T-cell (primary cell): ENCODE results near the gene NOTCH1. TPM values are rescaled to one million over a fixed set of nuclear protein-coding genes. Genes with fewer than 3 reads are reported as not detected.
"Not testable (repeated sequence)": the region's sequence is repeated elsewhere in the genome, so short reads cannot be mapped to it uniquely, and the experiment has no call there.

ENCODE experiments used
- ATAC-seq, 4 experiments: fragments of 200-7000 bp in 3 of 4; fragments of 150-1000 bp in 1 of 4; cut with Tn5 transposase; replicated peaks in 1 of 4; 1 replicate in 3 of 4; 2 replicates in 1 of 4; pipeline ENCODE4 v1.10.0; 2021; ENCODE audit warnings: moderate library complexity in 3 of 4, mild to moderate bottlenecking in 2 of 4, moderate number of reproducible peaks in 1 of 4
- CTCF ChIA-PET, 2 donors: fragments of 300-600 bp; sonication (Branson Sonifier 250); formaldehyde crosslinking; loops; one replicate each; lab custom pipeline; 2022; ENCODE audit warnings: antibody characterized with exemption in 2 of 2; lab: Charles Lee
- POLR2A ChIA-PET, 2 donors: fragments of 300-600 bp; sonication (Branson Sonifier 250); formaldehyde crosslinking; loops; one replicate each; lab custom pipeline; 2022; ENCODE audit warnings: antibody characterized with exemption in 2 of 2; lab: Charles Lee
- DNase-seq, 35 experiments: peaks; one replicate each; pipeline versions ENCODE4 v3.0.0 to v3.0.0-alpha.2; 2013 to 2023
- H3K27ac ChIP-seq: one replicate; pipeline ENCODE4 v1.5.1; 2013; ENCODE audit warnings: low read length
- H3K27me3 ChIP-seq, 2 experiments: replicated peaks in 1 of 2; 1 replicate in 1 of 2; 2 replicates in 1 of 2; pipeline versions ENCODE4 v1.6.1 to v1.7.0; 2013; ENCODE audit warnings: low read length in 1 of 2, mixed read lengths in 1 of 2; ENCODE audit not compliant: control insufficient read depth in 2 of 2, insufficient read depth in 2 of 2; ENCODE audit errors: extremely low read depth in 1 of 2
- H3K36me3 ChIP-seq, 2 donors: 1 replicate in 1 of 2; 2 replicates in 1 of 2; pipeline versions ENCODE4 v1.6.1 to v1.7.0; 2013; ENCODE audit warnings: low read length in 1 of 2; ENCODE audit not compliant: control insufficient read depth in 2 of 2, insufficient read depth in 1 of 2; ENCODE audit errors: extremely low read depth in 1 of 2
- H3K4me1 ChIP-seq, 2 experiments: 1 replicate in 1 of 2; 2 replicates in 1 of 2; pipeline versions ENCODE4 v1.6.1 to v1.7.0; 2013; ENCODE audit warnings: low read length in 2 of 2, mixed read lengths in 1 of 2; ENCODE audit not compliant: insufficient read depth in 2 of 2, control insufficient read depth in 1 of 2; ENCODE audit errors: extremely low read depth in 1 of 2
- H3K4me3 ChIP-seq, 2 donors: 1 replicate in 1 of 2; 2 replicates in 1 of 2; pipeline versions ENCODE4 v1.5.1 to v1.7.0; 2013; ENCODE audit warnings: mild to moderate bottlenecking in 2 of 2, low read length in 1 of 2, moderate library complexity in 1 of 2; ENCODE audit not compliant: control insufficient read depth in 1 of 2; ENCODE audit errors: extremely low read depth in 1 of 2
- H3K9me3 ChIP-seq: 2 replicates; pipeline ENCODE4 v1.7.0; 2013
- H3K27ac Mint-ChIP-seq, 2 donors: one replicate each; pipeline ENCODE4 v1.8.0; 2020 to 2021; ENCODE audit warnings: mild to moderate bottlenecking in 2 of 2, mixed read lengths in 2 of 2
- H3K27me3 Mint-ChIP-seq, 2 donors: one replicate each; pipeline ENCODE4 v1.8.0; 2021 to 2022; ENCODE audit warnings: mixed read lengths in 2 of 2
- H3K36me3 Mint-ChIP-seq: one replicate; pipeline ENCODE4 v1.8.0; 2021; ENCODE audit warnings: mixed read lengths
- H3K4me1 Mint-ChIP-seq, 3 donors: one replicate each; pipeline ENCODE4 v1.8.0; 2020 to 2022; ENCODE audit warnings: mixed read lengths in 3 of 3, mild to moderate bottlenecking in 1 of 3
- H3K4me3 Mint-ChIP-seq, 3 donors: one replicate each; pipeline ENCODE4 v1.8.0; 2020 to 2022; ENCODE audit warnings: mild to moderate bottlenecking in 3 of 3, mixed read lengths in 3 of 3, moderate library complexity in 3 of 3
- H3K9me3 Mint-ChIP-seq, 3 donors: one replicate each; pipeline ENCODE4 v1.8.0; 2020 to 2022; ENCODE audit warnings: mixed read lengths in 3 of 3
- WGBS: methylation state at CpG from one replicate; pipeline ENCODE4 v1.1.5; 2013; ENCODE audit warnings: missing lambda C conversion rate; ENCODE audit not compliant: insufficient coverage; 5-methylcytosine and 5-hydroxymethylcytosine counted together
- total RNA-seq, 35 experiments: library from RNA in 6 of 35; stranded (reverse) in 6 of 35; fragments of 120-200 nt in 1 of 35; gene quantifications; one replicate each; pipeline versions ENCODE4 v1.2.1 to v1.2.4 and lab custom pipeline; 2013 to 2026

Gene NOTCH1
- total RNA-seq, 5 donors from 2014 or later (not counting 1 experiment from before 2014, with no cell fraction given), result 50.1 to 96.1 (median 84.1) TPM

GRCh38 chr9:136578915-136579649 lies 33.2 kb upstream of the NOTCH1 start:
- no peaks in the 10 kb centered on the region for H3K27me3 Mint-ChIP-seq
- ATAC-seq (peak in 3 of 4 experiments; percentile 36 to 82 (median 52)), DNase-seq (peak in 7 of 35 experiments; percentile 5 to 27 (median 19))
- WGBS, result 52% methylated on average over 12 of the region's 15 CpGs
- no peak overlapping the region for H3K27ac ChIP-seq
- POLR2A ChIA-PET, result interaction anchor here in 1 of 2 donors (0.6 kb wide), 1 partner anchor 68 kb away, joined by 4 read pairs; no protein-coding TSS in a partner anchor
- peaks cover 3 to 14% (median 7%) of the 10 kb centered on the region in 3 donors for H3K4me1 Mint-ChIP-seq
- H3K4me3 ChIP-seq, result no peak overlapping the region
- no peaks in the 10 kb centered on the region for H3K9me3 Mint-ChIP-seq
- no peaks in the 10 kb centered on the region for H3K9me3 ChIP-seq
- peaks cover 0 to 5% of the 10 kb centered on the region in 2 experiments for H3K4me1 ChIP-seq
- H3K36me3 ChIP-seq, result no peaks in the 10 kb centered on the region
- CTCF ChIA-PET, result no interaction called here
- no peaks in the 10 kb centered on the region for H3K36me3 Mint-ChIP-seq
- peaks cover 0 to 4% of the 10 kb centered on the region in 2 experiments for H3K27me3 ChIP-seq
- H3K4me3 Mint-ChIP-seq, result no peak overlapping the region
- peak overlapping the region in 1 of 2 donors; percentile 36 for H3K27ac Mint-ChIP-seq

DNA sequence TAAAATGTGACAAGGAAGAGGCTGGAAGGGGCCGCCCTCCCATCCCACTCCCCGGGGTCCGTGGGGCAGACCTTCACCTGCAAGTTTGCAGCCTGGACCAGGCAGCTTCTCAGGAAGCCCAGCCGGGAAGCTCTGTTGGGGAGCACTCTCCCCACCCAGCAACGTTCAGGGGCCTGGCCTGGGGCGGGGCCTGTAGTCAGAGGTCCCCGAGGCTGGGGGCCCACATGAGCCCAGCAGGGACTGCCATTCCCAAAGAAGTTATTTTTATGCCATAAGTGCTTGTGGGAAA lies 32.7 kb upstream of the NOTCH1 start:
- ATAC-seq, result peak in 1 of 4 experiments; percentile 35
- POLR2A ChIA-PET, result interaction anchor here in 1 of 2 donors (0.6 kb wide), 1 partner anchor 68 kb away, joined by 4 read pairs; no protein-coding TSS in a partner anchor
- Histone ChIP-seq H3K9me3 (no peaks in the 10 kb centered on the region), H3K4me1 (peaks cover 0 to 10% of the 10 kb centered on the region in 2 experiments), H3K36me3 (no peaks in the 10 kb centered on the region), H3K27me3 (no peaks in the 10 kb centered on the region), H3K4me3 (no peak overlapping the region), H3K27ac (no peak overlapping the region)
- WGBS, result 34% methylated on average over 7 of the region's 7 CpGs
- H3K27ac Mint-ChIP-seq, result no peak overlapping the region
- H3K4me1 Mint-ChIP-seq, result peaks cover 3 to 14% (median 7%) of the 10 kb centered on the region in 3 donors
- H3K4me3 Mint-ChIP-seq, result no peak overlapping the region
- DNase-seq, result no peak
- no peaks in the 10 kb centered on the region for H3K36me3 Mint-ChIP-seq
- no peaks in the 10 kb centered on the region for H3K9me3 Mint-ChIP-seq
- CTCF ChIA-PET, result no interaction called here
- no peaks in the 10 kb centered on the region for H3K27me3 Mint-ChIP-seq

- POLR2A ChIA-PET, result no interaction called here
- H3K27ac Mint-ChIP-seq, result no peak overlapping the region
- H3K36me3 Mint-ChIP-seq, result no peaks in the 10 kb centered on the region
- H3K27ac ChIP-seq, result no peak overlapping the region
- H3K4me3 ChIP-seq, result no peak overlapping the region
- H3K4me3 Mint-ChIP-seq, result no peak overlapping the region
- H3K36me3 ChIP-seq, result no peaks in the 10 kb centered on the region
- 63% methylated on average over 13 of the region's 27 CpGs for WGBS
- H3K9me3 ChIP-seq, result no peaks in the 10 kb centered on the region
- no peaks in the 10 kb centered on the region for H3K27me3 Mint-ChIP-seq
- no peak for DNase-seq
- CTCF ChIA-PET, result no interaction called here
- ATAC-seq, result peak in 2 of 4 experiments; percentile 19 to 35
- H3K4me1 ChIP-seq, result peaks cover 0 to 14% of the 10 kb centered on the region in 2 experiments
- H3K27me3 ChIP-seq, result no peaks in the 10 kb centered on the region
- no peaks in the 10 kb centered on the region for H3K9me3 Mint-ChIP-seq
- peaks cover 3 to 14% (median 9%) of the 10 kb centered on the region in 3 donors for H3K4me1 Mint-ChIP-seq
Observed at GRCh38 chr9:136577941-136578625, 32.2 kb upstream of the NOTCH1 start.

DNA sequence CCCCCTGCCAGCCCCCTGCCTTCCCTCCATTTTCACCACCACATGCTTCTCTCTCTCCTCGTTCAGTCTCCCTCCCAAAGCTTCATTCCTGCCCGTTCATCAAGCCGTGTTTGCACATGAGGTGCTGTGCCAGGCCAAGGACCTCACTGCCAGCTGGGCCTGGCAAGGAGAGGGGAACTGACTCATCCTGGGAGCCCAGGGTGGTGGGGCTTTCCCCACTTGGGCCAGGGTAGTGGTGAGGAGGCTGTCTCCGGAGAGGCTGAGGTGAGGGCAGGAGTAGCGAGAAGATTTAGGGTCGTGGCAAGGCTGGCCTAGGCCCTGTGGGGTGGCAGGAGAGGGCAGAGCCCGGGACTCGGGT lies 30.4 kb upstream of the NOTCH1 start:
- CTCF ChIA-PET, result no interaction called here

DNA sequence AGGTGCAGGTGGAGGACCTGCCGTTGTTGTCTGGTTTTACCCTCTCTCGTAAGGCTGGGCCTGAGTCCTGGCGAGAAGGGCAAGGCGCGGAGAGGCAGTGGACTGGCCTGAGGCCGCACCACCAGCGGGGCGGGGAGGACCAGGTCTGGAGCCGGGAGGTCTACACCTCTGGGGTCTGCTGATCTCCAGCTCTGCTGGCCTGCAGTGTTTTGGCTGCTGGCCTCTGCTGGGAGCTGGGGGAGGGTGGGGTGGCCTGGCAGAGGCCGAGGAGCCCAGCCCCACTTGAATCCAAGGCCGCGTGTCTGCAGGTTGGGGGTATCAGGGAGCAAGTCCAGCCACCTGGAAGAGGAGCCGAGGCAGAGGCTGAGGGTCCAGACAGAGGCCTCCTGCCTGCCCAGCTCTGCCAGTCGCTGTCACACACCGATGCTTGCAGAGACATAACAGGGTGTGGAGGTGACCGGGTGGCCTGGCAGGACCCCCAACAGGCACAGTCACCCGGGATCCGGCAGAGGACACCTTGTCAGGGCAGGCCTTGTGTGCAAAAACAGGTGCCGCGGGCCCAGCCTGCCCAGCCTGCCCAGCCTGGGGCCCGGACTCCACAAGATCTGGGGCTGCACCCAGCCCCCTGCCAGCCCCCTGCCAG lies 29.9 kb upstream of the NOTCH1 start:
- ChIA-PET POLR2A (no interaction called here), CTCF (no interaction called here)
- H3K4me1 Mint-ChIP-seq, result peaks cover 3 to 15% (median 14%) of the 10 kb centered on the region in 3 donors

More for the DNA sequence above, 30.4 kb upstream of the NOTCH1 start:
- no peaks in the 10 kb centered on the region for H3K27me3 ChIP-seq
- no peak for DNase-seq
- H3K4me1 ChIP-seq, result peaks cover 0 to 27% of the 10 kb centered on the region in 2 experiments
- WGBS, result 38% methylated on average over 4 of the region's 8 CpGs
- ATAC-seq, result no peak
- no peaks in the 10 kb centered on the region for H3K27me3 Mint-ChIP-seq
- POLR2A ChIA-PET, result no interaction called here
- peaks cover 3 to 15% (median 14%) of the 10 kb centered on the region in 3 donors for H3K4me1 Mint-ChIP-seq
- no peaks in the 10 kb centered on the region for H3K9me3 ChIP-seq
- H3K4me3 ChIP-seq, result no peak overlapping the region
- H3K36me3 Mint-ChIP-seq, result no peaks in the 10 kb centered on the region
- no peak overlapping the region for H3K4me3 Mint-ChIP-seq
- H3K36me3 ChIP-seq, result no peaks in the 10 kb centered on the region
- no peaks in the 10 kb centered on the region for H3K9me3 Mint-ChIP-seq
- H3K27ac Mint-ChIP-seq, result no peak overlapping the region
- H3K27ac ChIP-seq, result no peak overlapping the region

GRCh38 chr9:136574606-136575005 lies 28.8 kb upstream of the NOTCH1 start:
- H3K9me3 Mint-ChIP-seq, CTCF ChIA-PET, H3K27me3 Mint-ChIP-seq, ATAC-seq, DNase-seq, H3K4me3 ChIP-seq, H3K36me3 Mint-ChIP-seq, H3K36me3 ChIP-seq, H3K4me3 Mint-ChIP-seq, H3K27ac ChIP-seq, POLR2A ChIA-PET, H3K9me3 ChIP-seq, H3K27me3 ChIP-seq, H3K27ac Mint-ChIP-seq: not testable (repeated sequence)
- H3K4me1 Mint-ChIP-seq, result peaks cover 3 to 11% (median 9%) of the 10 kb centered on the region in 3 donors
- WGBS, result 92% methylated on average over 8 of the region's 16 CpGs
- peaks cover 0 to 27% of the 10 kb centered on the region in 2 experiments for H3K4me1 ChIP-seq

More for the DNA sequence above, 29.9 kb upstream of the NOTCH1 start:
- no peak overlapping the region for H3K27ac Mint-ChIP-seq
- Histone ChIP-seq H3K36me3 (no peaks in the 10 kb centered on the region), H3K27me3 (no peaks in the 10 kb centered on the region), H3K4me3 (no peak overlapping the region), H3K9me3 (no peaks in the 10 kb centered on the region), H3K27ac (no peak overlapping the region), H3K4me1 (peaks cover 0 to 27% of the 10 kb centered on the region in 2 experiments)
- H3K36me3 Mint-ChIP-seq, result no peaks in the 10 kb centered on the region
- WGBS, result 90% methylated on average over 21 of the region's 21 CpGs
- ATAC-seq (no peak), DNase-seq (no peak)
- no peaks in the 10 kb centered on the region for H3K9me3 Mint-ChIP-seq
- H3K4me3 Mint-ChIP-seq, result no peak overlapping the region
- no peaks in the 10 kb centered on the region for H3K27me3 Mint-ChIP-seq
